Measurements from ENCODE around the gene SLC38A10.

DNA sequence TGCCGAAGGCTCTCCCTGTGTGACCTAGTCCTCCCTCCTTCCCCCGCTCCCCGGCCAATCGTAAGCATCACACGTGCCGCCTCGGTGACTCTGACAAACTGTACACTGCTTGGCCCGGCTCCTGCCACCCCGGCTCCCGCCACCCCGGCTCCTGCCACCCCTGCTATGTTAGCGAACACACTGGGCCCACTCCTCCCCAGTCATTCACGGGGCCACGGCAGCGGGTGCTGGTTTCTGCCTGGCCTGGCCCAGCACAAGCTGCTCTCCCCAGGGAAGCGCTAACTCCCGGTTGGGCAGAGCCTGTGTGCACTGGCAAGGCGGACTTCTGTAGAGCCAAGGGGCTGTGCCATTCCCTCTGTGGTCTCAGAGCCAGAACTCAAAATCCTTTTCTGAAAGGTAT lies 34.0 kb downstream of the SLC38A10 start:
- TF ChIP-seq, protein P1, sequence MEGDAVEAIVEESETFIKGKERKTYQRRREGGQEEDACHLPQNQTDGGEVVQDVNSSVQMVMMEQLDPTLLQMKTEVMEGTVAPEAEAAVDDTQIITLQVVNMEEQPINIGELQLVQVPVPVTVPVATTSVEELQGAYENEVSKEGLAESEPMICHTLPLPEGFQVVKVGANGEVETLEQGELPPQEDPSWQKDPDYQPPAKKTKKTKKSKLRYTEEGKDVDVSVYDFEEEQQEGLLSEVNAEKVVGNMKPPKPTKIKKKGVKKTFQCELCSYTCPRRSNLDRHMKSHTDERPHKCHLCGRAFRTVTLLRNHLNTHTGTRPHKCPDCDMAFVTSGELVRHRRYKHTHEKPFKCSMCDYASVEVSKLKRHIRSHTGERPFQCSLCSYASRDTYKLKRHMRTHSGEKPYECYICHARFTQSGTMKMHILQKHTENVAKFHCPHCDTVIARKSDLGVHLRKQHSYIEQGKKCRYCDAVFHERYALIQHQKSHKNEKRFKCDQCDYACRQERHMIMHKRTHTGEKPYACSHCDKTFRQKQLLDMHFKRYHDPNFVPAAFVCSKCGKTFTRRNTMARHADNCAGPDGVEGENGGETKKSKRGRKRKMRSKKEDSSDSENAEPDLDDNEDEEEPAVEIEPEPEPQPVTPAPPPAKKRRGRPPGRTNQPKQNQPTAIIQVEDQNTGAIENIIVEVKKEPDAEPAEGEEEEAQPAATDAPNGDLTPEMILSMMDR (IDR thresholded peaks at IDR 0.05; ENCODE audit: poor library complexity, severe bottlenecking) = no peak
- TF ChIP-seq EP300 (conservative IDR thresholded peaks at IDR 0.05; ENCODE audit: poor library complexity, severe bottlenecking) (no peak), MXI1 (conservative IDR thresholded peaks at IDR 0.05; ENCODE audit: poor library complexity, severe bottlenecking) (no peak), EZH2 (IDR thresholded peaks at IDR 0.05; ENCODE audit: borderline replicate concordance, insufficient read depth, low read length, poor library complexity, severe bottlenecking) (no peak), POLR2AphosphoS5 (IDR thresholded peaks at IDR 0.05) (no peak)
